ENCODE measurements around the gene YIPF3.
"Not testable (repeated sequence)": the region's sequence is repeated elsewhere in the genome, so short reads cannot be mapped to it uniquely, and the experiment has no call there.

GRCh38 chr6:43539409-43539808 is 22.7 kb upstream of the YIPF3 start:
- not testable (repeated sequence) for TF ChIP-seq FOXM1 (IDR thresholded peaks at IDR 0.05; ENCODE audit: borderline replicate concordance); SUZ12 (IDR thresholded peaks at IDR 0.05); TARDBP (IDR thresholded peaks at IDR 0.05); HDGF (IDR thresholded peaks at IDR 0.05; ENCODE audit: borderline replicate concordance); ZNF384 (IDR thresholded peaks at IDR 0.05); ARNT (IDR thresholded peaks at IDR 0.05); BHLHE40 (IDR thresholded peaks at IDR 0.05; ENCODE audit: borderline replicate concordance); FOXA1 (IDR thresholded peaks at IDR 0.05); SP1 (IDR thresholded peaks at IDR 0.05); ELF4 (IDR thresholded peaks at IDR 0.05)
- TF ChIP-seq, protein P1, sequence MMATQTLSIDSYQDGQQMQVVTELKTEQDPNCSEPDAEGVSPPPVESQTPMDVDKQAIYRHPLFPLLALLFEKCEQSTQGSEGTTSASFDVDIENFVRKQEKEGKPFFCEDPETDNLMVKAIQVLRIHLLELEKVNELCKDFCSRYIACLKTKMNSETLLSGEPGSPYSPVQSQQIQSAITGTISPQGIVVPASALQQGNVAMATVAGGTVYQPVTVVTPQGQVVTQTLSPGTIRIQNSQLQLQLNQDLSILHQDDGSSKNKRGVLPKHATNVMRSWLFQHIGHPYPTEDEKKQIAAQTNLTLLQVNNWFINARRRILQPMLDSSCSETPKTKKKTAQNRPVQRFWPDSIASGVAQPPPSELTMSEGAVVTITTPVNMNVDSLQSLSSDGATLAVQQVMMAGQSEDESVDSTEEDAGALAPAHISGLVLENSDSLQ (IDR thresholded peaks at IDR 0.05) = not testable (repeated sequence)
